GM12878 (cell line): ENCODE data around the gene NEUROD6.

Experiments
- ATF2 ChIP-seq: IDR thresholded peaks from 2 replicates; pipeline ENCODE4 v1.6.1; 2012; ENCODE audit warnings: low read length, inconsistent platforms
- CREM ChIP-seq: IDR thresholded peaks from 2 replicates; pipeline ENCODE4 v1.6.1; 2014; ENCODE audit warnings: antibody characterized with exemption, low read depth
- ESRRA ChIP-seq: IDR thresholded peaks from 2 replicates; pipeline ENCODE4 v1.6.1; 2012; ENCODE audit warnings: mild to moderate bottlenecking, low read length, improper control_type of control experiment
- YBX1 ChIP-seq: fragments of 450-650 bp; IDR thresholded peaks from 2 replicates; pipeline ENCODE4 v1.6.1; 2016; ENCODE audit warnings: antibody characterized with exemption
- TF ChIP-seq, protein P1 (sequence below), 3 experiments: IDR thresholded peaks in 2 of 3; conservative IDR thresholded peaks in 1 of 3; 2 replicates each; pipeline ENCODE4 v1.5.1; 2011; ENCODE audit warnings: low read depth in 3 of 3, low read length in 3 of 3, mild to moderate bottlenecking in 3 of 3, control low read depth in 2 of 3, moderate library complexity in 2 of 3, inconsistent platforms in 1 of 3, mixed read lengths in 1 of 3; ENCODE audit not compliant: control insufficient read depth in 2 of 3, insufficient read depth in 1 of 3; ENCODE audit errors: extremely low read depth in 1 of 3

DNA sequence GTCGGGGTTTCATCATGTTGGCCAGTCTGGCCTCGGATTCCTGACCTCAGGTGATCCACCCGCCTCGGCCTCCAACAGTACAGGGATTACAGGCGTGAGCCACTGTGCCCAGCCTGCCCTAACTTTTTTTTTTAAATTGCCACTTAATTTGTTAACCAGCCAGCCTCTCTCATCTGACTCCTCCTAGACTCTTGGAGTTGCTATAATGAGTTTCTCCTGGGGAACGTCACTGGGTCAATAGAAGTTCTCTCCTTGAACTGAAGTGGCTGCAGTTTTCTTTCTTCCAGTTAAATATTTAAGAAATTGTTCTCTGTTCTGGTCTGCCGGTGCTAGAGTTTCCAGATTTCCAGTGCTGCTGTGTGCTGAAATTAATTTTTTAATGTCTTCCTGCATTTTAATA, 27.6 kb downstream of the NEUROD6 start:
- TF ChIP-seq ATF2 (no peak), ESRRA (no peak), YBX1 (no peak), CREM (no peak)
- TF ChIP-seq, protein P1, sequence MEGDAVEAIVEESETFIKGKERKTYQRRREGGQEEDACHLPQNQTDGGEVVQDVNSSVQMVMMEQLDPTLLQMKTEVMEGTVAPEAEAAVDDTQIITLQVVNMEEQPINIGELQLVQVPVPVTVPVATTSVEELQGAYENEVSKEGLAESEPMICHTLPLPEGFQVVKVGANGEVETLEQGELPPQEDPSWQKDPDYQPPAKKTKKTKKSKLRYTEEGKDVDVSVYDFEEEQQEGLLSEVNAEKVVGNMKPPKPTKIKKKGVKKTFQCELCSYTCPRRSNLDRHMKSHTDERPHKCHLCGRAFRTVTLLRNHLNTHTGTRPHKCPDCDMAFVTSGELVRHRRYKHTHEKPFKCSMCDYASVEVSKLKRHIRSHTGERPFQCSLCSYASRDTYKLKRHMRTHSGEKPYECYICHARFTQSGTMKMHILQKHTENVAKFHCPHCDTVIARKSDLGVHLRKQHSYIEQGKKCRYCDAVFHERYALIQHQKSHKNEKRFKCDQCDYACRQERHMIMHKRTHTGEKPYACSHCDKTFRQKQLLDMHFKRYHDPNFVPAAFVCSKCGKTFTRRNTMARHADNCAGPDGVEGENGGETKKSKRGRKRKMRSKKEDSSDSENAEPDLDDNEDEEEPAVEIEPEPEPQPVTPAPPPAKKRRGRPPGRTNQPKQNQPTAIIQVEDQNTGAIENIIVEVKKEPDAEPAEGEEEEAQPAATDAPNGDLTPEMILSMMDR (IDR thresholded peaks at IDR 0.05 in 2 of 3, conservative IDR thresholded peaks at IDR 0.05 in 1 of 3; ENCODE audit: control insufficient read depth in 2 of 3, extremely low read depth in 1 of 3, insufficient read depth in 1 of 3, low read depth in 3 of 3, low read length in 3 of 3), result no peak
